HS-5 (cell line): Measurements from ENCODE around the gene RUSC2.
A peak's percentile ranks its signal among the peaks of the same experiment; 100 is the strongest.
"Not testable (repeated sequence)": the region's sequence is repeated elsewhere in the genome, so short reads cannot be mapped to it uniquely, and the experiment has no call there.

ENCODE experiments used
- DNase-seq: peaks from one replicate; pipeline ENCODE4 v3.0.0-alpha.2; 2012; ENCODE audit warnings: low read depth

RUSC2 gene

DNA sequence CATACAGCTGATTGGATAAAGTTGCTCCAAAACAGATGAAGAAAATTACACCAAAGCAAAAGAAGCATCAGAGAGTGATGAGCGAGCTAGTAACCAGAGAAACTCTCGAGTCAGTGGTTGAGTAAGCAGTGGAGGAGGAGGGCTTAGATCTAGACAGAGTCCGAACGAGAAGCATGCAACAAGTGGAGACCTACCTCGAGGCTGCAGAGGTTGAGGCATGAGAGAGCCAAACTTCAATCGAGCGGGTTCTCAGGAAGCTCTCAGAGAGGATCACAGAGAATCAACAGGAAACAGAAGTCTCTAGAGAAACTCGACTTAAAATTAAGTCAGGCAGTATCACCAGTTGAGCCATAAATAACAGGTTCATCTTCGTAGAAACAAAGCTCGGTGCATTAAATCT lies 6.1 kb downstream of the RUSC2 start:
- no peak for DNase-seq

DNA sequence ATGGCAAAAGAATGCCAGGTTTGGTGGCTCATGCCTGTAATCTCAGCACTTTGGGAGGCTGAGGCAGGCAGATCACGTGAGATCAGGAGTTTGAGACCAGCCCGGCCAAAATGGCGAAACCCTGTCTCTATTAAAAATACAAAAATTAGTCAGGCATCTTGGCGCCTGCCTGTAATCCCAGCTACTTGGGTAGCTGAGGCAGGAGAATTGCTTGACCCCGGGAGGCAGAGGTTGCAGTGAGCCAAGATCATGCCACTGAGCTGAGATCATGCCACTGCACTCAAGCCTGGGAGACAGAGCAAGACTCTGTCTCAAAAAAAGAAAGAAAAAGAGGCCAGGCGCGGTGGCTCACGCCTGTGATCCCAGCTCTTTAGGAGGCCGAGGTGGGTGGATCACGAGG lies 8.3 kb downstream of the RUSC2 start:
- not testable (repeated sequence) for DNase-seq

DNA sequence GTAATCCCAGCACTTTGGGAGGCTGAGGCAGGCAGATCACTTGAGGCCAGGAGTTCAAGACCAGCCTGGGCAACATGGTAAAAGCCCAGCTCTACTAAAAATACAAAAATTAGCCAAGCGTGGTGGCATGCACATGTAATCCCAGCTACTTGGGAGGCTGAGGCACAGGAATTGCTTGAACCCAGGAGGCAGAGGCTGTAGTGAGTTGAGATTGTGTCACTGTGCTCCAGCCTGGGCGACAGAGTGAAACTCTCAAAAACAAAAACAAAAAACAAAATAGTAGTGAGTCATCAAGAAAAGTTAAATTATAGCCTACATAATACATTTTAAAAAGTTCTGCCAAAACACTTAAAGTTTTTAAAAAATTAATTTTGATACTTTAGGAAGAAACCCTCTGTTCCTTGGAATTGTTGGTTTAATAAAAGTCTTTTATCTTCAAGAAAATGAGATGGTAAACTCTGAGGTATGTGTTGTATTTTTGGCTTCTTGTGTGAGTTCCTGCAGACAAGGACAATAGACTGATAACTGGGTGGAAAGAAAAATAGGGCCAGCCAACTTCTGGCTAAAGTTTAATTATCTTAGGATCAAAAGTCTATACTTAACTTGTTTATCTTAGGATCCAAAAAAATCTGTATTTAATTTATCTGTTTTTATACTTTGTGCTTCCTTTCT lies 9.3 kb downstream of the RUSC2 start:
- DNase-seq = no peak

DNA sequence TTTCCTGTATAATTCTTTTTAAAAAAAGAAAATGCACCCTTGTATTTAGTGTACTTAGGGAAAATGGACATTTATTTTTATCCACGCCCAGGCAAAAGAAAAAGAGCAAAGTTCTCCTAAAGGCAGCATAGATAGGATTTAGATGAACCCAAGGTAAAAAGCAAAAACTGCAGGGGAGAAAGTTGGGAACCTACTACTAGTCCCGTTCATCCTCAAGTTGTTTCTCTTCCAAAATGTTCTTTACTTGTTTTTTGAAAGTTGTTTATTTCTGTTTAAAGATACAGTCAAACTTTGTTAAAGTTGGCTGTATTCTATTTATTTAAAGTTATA lies 9.8 kb downstream of the RUSC2 start:
- no peak for DNase-seq

DNA sequence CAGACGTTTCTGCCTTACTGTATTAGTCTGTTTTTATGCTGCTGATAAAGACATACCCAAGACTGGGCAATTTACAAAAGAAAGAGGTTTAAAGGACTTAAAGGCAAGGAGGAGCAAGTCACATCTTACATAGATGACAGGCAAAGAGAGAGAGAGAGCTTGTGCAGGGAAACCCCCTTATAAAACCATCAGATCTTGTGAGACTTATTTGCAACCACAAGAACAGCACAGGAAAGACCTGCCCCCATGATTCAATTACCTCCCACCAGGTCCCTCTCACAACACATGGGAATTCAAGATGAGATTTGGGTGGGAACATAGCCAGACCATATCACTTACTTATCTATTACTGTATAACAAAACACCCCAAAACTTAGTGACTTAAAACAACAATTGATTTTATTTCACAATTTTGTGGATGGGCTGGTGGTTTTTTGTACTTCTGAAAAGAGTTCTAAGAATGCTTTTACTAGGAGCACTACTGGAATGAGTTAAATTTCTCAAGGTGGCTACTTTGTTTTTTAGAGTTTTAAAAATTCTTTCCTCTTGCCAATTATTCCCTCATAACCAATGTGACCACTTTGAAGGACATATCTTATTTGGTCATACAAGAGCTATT lies 10.3 kb downstream of the RUSC2 start:
- DNase-seq = no peak

DNA sequence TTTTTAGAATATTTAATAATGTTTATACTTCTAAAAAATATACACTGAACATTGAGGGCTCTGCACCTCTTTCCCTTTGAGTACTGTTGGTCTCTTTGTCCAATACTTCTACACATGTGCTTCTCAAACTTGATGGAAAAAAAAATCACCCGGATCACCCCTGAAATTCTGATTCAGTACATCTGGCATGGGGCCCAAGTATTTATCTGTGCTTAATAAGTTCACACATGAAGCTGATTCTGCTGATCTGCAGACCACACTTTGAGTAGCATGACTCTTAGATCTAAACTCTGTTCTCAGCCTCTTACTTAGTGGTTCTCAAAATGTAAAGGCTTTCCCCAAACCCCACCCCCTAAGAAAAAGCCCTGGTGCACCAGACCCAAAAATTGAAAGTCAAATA lies 12.0 kb downstream of the RUSC2 start:
- DNase-seq = no peak

DNA sequence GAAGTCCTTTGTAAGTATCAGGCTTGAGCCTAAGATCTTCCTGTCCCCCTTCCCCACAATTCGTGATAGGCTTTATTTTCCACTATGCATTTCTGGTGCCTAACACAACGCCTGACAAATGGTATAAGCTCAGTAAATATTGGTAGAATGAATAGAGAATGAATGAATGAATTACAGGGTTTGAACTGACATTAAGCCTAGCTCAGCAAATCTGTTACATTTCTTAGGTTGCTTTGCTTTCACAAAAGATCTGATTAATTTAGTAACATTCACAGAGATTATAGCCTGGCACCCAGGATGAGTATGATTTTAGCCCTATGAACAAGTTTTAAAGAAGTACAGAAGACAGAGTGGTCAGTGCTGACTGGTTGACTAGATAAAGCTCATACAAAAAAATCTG lies 16.4 kb downstream of the RUSC2 start:
- DNase-seq = no peak

DNA sequence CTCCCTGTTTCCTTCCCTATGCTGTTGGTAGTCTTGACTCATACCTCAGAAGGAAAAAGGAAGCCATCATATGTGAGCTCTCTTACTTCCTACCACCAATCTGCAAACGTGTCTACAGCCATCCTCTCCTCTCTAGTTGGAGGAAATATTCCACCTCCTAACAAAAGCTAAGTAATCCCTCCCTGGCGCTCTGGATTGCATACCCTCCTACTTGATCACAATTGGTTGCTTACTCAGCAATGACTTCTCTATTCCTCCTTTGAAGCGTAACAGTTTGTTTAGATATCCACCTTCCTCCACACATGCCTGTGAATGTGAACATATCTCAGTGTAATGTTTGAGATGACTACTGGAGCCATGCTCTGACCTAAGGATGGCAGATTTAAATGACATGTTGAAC lies 18.2 kb downstream of the RUSC2 start:
- DNase-seq = no peak

DNA sequence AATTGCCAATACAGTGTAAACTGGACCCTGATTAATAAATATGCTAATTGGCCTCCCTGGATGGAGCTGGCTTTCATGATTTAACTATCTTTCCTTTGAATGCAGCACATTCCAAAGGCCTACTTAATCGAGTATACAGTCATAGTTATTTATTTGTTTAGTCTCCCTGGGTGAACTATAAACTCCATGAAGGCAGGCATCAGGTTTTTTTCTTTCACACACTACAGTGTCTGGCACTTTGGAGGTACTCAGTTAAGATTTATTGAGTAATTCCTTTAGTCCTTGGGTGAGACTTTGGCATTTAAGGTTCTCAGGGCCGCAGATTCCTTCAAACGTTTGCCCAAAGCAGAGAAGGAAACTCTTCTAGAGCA lies 20.5 kb downstream of the RUSC2 start:
- no peak for DNase-seq

DNA sequence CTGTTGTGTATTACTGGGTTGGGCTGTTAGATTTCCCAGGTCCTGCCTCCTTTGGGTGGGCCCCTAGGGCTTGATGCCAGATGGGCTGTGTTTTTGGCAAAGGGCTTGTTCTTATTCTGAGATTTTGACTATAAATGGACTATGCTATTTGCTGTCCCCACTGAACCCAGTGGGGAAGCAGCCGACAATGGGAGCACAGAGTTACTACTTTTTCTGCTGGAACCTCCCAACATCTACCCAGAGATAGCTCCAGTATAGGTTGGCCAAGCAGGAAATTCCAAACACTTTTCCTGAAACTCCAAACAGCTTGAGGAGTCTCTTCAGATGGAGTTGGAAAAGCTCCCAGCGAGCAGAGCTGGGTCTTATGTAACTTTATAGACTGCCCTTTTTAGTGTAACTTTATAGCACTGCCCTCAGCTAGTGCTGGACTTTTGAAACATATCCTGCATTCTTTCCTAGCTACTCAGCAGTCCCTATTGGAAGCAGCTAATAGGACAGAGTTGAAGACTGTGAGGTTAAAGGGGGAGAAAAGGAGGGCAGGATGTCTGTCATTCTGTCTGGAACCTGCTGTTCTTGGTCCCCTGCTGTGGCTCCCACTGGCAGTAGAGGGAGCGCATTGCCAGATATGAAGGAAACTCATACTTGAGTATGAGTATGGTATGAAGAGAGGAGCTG lies 21.0 kb downstream of the RUSC2 start:
- DNase-seq = peak; percentile 97

DNA sequence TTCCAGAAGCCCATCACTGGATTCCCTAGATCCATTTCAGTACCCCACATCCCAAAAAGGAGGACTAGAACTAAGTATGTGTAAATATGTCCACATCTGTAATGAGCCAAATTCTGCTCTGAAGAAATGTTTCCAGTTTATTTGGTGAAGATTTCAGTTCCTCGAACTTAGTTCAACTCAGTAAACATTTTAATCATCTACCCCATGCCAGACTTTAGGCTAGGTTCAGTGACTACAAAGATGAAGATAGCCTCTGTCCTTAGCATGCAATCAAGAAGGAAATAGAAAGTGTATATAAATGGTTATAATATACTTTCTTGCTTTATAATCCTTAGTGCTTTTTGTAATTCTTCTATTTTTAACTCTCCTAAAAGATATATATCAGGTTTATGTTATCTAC lies 21.5 kb downstream of the RUSC2 start:
- no peak for DNase-seq

DNA sequence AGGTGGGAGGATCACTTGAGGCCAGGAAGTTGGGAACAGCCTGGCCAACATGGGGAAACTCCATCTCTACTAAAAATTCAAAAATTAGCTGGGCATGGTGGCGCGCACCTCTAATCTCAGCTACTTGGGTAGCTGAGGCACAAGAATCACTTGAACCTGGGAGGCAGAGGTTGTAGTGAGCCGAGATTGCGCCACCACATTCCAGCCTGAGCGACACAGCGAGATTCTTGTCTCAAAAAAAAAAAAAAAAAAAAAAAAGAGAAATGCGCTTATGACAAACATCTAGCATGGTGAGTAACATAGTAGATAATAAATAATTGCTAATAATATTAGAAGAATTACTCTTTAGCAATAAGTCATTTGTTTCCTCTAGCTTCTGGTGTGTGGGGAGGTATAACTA lies 25.9 kb downstream of the RUSC2 start:
- no peak for DNase-seq

DNA sequence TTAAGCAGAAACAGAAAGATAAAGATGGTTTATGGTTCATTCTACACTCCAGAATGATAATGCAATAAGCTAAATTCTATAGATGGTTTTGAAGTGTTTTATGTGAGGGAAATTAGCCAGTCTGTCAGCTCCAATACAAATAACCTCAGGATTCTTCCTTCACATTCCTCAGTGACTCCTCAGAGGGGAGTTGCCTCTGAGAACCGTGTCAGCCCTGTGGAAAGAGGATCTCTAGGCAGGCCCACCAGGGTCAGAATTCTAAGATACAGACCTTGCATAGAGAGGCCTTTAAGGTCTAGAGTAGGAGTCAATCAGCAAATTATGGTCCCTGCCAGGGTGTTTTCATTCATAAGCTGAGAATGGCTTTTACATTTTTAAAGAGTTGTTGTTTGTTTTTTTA lies 26.6 kb downstream of the RUSC2 start:
- peak; percentile 70 for DNase-seq

DNA sequence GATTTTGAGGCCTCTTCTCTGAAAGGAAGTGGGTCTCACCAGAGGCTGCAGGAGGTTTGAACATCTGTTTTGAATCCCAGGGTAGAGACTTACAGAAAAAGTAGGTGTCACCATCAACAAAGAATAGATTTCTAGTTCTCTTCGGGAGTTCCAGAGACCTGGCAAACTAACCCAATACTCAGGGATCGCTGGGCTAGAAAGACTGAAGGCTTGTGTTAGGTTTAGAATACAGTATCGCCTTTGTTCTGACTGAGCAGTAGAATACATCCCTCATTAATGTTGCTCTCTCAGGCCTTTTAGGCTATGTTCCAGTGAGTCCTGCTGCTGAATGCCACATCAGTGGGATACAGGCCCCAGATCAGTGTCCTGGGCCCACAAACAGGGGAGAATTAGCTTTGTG lies 27.2 kb downstream of the RUSC2 start:
- no peak for DNase-seq

DNA sequence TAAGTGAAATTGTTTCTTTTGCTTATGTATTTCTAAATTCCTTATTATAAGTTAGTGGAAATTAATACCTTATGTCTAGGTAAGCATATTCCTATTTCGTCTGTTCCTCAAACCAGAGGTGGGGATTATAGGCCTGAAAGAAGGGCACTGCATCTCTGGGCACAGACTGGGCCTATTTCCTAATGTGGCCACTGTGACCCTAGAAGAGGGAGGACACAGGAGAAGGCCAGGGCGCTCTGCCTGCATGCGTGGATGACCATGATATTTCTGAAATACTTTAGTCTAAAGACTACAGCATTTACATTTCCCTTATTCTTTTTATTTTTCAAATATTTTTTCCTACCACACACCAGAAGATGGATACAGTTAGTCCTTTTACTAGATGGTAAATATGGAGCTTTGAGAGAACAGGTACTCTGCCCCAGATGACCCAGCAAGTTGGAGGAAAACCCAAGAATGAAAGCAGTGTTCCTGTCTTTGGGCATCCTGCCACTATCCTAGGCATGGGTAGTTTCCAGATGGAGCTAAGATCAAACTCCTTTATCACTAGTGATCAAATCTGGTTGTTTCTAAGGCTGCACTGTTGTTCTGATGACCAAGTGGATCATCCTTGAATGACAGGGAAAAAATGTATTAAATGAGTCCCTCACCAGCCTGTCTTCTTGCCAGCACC lies 27.8 kb downstream of the RUSC2 start:
- no peak for DNase-seq

DNA sequence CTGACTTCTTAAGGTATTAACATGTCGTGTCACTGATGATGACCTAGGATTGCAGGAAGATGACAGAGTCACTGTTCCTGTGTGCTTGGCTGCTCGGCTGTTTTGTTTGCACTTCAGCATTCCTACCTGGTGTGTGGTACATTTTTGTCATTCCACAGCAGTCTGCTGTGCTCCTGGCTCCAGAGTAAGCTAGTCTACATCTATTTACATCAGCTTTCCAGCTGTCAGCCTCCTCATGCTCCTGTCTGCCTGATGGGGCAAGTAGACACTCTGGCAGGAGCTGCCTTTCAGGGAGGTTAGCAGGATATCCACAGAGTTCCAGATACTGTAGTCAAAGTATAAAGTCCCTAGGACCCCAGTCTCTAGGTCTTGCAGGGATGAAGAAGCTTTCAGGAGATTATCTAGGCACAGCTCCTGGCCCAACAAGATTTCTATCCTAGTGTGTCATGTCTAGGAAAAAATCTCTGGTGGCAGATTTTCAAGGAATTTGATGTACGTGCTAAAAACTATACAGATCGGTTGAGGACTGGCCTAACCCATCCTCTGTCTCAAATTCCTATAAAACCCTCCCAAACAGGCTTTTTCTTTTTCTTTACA lies 28.4 kb downstream of the RUSC2 start:
- DNase-seq = peak; percentile 98

DNA sequence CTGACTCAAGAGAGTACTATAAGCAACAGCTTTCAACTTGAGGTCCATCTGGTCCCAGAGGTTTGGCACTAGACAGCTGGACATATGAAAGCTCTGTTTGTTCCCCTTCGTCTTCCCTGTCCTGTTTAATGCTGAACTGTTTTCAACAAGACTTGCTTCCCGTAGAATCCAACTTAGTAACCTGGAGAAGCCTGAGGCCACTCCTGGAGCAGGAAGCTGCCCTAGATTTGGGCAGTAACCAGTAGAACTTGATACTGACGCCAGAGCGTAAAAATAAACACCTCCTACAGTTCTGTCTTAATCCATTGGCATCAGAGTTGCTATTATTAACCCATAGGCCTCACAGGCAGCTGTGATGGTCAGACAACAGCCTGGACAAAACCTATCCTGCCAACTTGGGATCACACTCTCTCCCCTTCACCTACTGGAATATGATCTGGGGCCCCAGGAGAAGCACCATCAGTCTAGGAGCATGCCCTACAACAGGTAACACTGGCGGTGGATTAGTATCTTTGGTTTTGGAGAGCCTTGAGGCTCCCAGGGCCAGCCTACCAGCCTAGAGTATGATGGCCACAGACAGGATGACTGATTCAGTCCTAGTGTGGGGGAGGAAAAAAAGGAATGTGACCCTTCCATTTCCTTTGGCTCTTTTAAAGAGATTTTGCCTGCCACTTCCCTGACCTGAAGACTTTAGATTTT lies 29.2 kb downstream of the RUSC2 start:
- no peak for DNase-seq

DNA sequence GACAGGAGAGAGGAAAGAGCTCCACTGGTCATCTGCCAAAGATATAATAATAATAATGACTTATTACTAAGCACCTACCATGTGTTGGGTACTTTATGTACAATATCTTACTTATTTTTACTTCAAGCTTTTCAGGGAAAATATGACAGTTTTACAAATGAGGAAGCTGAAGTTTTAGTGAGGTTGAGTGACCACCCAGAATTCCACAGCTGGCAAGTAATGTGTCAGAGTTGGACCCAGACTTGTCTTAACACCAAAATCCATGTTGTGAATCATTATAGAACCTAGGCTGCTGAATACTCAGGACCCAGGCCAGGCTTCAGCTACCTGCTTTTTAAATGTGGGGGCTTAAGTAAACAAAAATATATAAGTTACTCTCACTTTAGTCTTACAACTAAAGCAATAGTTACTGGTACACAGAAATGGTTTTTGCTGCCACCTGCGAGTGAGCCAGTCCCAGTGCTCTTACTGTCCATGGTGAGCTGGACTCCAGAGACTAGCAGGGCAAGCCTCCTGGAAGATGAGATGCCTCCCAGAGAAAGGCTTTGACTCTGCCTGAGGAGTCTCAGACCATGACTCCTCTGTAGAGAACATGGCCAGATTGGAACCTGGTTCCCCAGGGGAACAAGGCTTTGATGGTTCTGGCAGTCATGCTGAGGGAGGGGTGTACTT lies 29.9 kb downstream of the RUSC2 start:
- DNase-seq = no peak

DNA sequence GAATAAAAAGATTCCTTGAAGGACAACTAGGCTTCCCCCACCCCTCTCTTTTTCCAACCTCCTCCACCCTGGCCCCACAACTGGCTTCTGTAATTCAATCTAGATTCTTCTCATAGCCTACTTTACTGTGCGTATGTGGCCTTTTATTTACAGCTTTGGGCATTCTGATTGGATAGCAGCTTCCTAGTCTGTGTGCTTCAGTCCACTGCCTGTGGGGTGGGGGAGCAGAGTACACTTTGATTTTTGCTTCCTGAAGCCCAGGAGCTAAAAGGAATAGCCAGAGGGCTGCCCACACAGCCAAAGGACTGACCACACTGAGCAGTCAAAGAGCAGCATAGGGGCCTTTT lies 30.4 kb downstream of the RUSC2 start:
- no peak for DNase-seq

DNA sequence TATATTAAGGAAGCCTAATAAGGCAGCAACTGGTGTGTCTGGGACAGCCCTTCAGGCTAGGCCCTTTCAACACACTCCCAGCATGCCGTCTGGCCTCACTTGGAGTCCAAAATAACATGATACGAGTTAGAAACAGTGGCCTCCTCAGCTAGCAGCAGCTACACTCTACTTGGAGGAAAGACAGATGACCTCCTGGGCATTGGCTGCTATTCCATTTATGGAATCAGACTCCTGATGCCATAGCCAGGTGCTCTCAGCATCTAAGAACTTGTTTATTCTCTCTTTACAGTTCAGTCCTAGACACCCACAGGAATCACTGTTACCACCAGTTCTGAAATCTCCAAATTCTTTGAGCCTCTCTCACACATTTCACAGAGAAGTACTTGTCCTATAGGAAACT lies 31.8 kb downstream of the RUSC2 start:
- DNase-seq = no peak

DNA sequence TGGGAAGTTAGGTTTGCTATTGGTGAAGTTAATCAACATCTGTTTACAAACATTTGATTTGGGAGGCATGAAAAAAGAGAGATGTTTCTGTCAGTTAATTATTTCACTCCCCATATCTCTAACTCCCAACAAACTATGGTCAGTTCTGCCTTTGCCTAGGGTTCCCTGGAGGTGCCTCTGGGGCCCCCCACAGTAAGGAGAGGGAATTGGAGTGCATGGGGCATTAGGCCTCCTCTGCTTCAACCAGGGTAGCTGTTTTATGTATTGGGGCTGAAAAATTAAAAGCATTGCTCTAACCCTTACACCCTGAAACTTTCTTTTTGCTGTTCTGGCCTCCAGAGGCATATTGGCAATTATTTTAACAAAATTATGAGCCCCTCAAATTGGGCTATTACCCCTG lies 32.3 kb downstream of the RUSC2 start:
- no peak for DNase-seq

DNA sequence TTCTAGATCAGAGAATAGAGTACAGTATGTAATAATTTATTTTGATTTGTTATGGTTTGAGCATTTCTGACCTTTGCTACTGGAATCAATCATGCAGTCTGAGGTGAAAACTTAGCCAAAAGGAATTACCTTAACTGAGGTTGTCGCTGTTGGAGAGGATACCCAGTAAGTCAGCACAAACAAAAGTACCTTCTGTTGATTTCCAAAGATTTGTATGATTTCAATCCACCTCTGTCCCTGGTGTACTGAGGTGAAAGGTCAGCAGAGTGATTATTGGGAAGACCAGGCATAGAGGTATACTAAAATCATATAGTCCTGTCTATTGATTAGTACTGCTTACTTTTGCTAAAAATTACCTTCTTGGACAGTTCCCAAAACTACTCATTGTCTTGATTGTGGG lies 32.8 kb downstream of the RUSC2 start:
- no peak for DNase-seq
